ENCODE results near the gene TPCN2.

TPCN2 gene

GRCh38 chr11:69030301-69030700 lies 18.4 kb upstream of the TPCN2 start:
- Histone ChIP-seq H3K4me1 (peaks cover 0 to 13% (median 1%) of the 10 kb centered on the region in 4 donors), H3K4me3 (no peak overlapping the region), H3K36me3 (no peaks in the 10 kb centered on the region), H3K9me3 (no peaks in the 10 kb centered on the region), H3K27ac (peak overlapping the region in 1 of 2 donors; percentile 37), H3K27me3 (no peaks in the 10 kb centered on the region)
- TF ChIP-seq, protein P1, sequence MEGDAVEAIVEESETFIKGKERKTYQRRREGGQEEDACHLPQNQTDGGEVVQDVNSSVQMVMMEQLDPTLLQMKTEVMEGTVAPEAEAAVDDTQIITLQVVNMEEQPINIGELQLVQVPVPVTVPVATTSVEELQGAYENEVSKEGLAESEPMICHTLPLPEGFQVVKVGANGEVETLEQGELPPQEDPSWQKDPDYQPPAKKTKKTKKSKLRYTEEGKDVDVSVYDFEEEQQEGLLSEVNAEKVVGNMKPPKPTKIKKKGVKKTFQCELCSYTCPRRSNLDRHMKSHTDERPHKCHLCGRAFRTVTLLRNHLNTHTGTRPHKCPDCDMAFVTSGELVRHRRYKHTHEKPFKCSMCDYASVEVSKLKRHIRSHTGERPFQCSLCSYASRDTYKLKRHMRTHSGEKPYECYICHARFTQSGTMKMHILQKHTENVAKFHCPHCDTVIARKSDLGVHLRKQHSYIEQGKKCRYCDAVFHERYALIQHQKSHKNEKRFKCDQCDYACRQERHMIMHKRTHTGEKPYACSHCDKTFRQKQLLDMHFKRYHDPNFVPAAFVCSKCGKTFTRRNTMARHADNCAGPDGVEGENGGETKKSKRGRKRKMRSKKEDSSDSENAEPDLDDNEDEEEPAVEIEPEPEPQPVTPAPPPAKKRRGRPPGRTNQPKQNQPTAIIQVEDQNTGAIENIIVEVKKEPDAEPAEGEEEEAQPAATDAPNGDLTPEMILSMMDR (IDR thresholded peaks at IDR 0.05): no peak
- no peak for DNase-seq
- intact Hi-C loops (cut with DNase I; ENCODE audit: low total_unique reads): no loop called here

DNA sequence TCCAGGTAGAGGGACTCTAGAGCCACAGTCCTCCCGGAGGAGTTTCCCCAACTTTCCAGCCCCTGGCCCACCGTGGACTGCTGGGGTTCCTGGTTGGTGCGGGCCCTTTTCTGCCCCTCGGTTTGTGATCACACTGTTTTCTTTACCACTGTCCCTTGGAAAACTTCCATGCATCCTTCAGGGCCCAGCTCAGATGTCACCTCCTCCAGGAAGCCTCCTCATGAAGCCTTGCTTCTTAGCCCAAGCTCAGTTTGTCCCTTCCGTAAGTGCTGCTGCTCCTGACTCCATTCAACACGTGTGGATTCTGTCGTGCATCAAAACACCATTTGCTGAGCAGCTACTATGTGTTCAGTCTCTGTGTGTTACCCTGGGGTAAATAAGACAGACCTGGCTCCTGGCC lies 15.9 kb upstream of the TPCN2 start:
- intact Hi-C loops (cut with DNase I; ENCODE audit: low total_unique reads): no loop called here
- TF ChIP-seq, protein P1 (IDR thresholded peaks at IDR 0.05): no peak
- no peaks in the 10 kb centered on the region for H3K9me3 ChIP-seq

DNA sequence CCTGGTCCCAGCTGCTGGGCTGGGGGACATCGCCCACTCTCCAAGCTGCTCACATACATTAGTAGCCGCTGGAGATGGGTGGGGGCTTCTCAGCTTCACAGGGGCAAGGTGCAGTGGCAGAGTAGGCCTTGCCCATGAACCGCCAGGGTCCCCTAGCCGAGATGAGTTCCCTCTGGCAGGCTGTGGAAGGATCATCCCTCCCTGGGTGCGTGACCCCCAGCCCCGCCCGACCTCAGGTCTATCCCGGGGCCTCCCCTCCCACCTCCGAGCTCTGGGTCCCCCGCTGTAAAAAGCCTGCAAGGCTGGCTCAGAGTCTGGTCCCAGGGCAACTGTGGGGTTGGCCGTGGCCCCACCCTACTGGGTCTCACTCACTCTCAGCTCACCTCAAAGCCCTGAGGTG lies 15.3 kb upstream of the TPCN2 start:
- Histone ChIP-seq H3K4me3 (no peak overlapping the region), H3K27me3 (peaks cover 0 to 2% of the 10 kb centered on the region in 2 donors), H3K27ac (peak overlapping the region; percentile 75 to 82), H3K9me3 (no peaks in the 10 kb centered on the region), H3K4me1 (peaks cover 0 to 36% (median 13%) of the 10 kb centered on the region in 4 donors), H3K36me3 (no peaks in the 10 kb centered on the region)
- DNase-seq: no peak
- TF ChIP-seq, protein P1 (IDR thresholded peaks at IDR 0.05): no peak
- intact Hi-C loops (cut with DNase I; ENCODE audit: low total_unique reads): no loop called here

More for the DNA sequence above, 15.9 kb upstream of the TPCN2 start:
- Histone ChIP-seq H3K27me3 (peaks cover 0 to 2% of the 10 kb centered on the region in 2 donors), H3K27ac (no peak overlapping the region), H3K36me3 (no peaks in the 10 kb centered on the region), H3K4me3 (no peak overlapping the region), H3K4me1 (peaks cover 0 to 36% (median 13%) of the 10 kb centered on the region in 4 donors)
- no peak for DNase-seq

GRCh38 chr11:69034123-69034867 lies 14.4 kb upstream of the TPCN2 start:
- no peak overlapping the region for H3K4me3 ChIP-seq
- H3K4me1 ChIP-seq: peaks cover 0 to 36% (median 13%) of the 10 kb centered on the region in 4 donors
- intact Hi-C loops (cut with DNase I; ENCODE audit: low total_unique reads): no loop called here
- peak overlapping the region; percentile 75 to 82 for H3K27ac ChIP-seq
- no peaks in the 10 kb centered on the region for H3K36me3 ChIP-seq
- DNase-seq: no peak
- TF ChIP-seq, protein P1 (IDR thresholded peaks at IDR 0.05): no peak
- no peaks in the 10 kb centered on the region for H3K9me3 ChIP-seq
- H3K27me3 ChIP-seq: peaks cover 0 to 2% of the 10 kb centered on the region in 2 donors

DNA sequence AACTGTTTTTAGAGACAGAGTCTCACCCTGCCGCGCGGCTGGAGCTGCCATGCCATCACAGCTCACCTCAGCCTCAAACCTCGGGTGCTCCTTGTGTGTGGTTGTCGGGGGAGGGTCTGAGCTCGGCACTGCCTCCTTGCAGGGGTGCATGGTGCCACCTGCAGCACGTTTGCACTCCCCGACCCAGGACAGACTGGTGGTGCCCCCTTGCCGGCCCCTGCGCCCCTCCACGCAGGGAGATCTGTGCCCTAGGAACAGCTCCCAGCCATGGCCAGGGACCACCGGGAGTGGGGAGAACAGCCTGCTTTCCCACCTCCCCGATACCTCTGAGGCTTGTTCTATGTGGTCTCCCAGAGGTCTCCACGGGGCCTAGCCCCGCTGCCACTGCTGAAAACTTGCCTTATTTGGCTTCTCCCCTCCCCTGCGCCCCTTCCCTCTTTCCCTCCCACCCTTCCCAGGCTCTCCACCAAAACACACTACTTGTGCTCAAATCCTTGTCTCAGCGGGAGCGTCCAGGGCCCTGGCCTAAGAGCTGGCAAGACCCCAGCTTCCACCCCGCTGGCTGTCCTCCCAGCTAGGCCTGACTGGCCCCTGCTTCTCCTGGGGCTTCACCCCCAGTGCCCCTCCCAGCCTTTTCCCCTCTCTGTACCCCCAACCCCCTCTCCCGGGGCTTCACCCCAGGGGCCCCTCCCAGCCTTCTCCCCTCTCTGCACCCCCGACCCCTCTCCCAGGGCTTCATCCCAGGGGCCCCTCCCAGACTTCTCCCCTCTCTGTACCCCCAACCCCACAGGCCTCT lies 13.4 kb upstream of the TPCN2 start:
- peak overlapping the region; percentile 75 to 82 for H3K27ac ChIP-seq
- TF ChIP-seq, protein P1 (IDR thresholded peaks at IDR 0.05): no peak
- H3K4me3 ChIP-seq: no peak overlapping the region
- peaks cover 0 to 36% (median 13%) of the 10 kb centered on the region in 4 donors for H3K4me1 ChIP-seq
- peaks cover 0 to 2% of the 10 kb centered on the region in 2 donors for H3K27me3 ChIP-seq
- peak; percentile 56 to 81 for DNase-seq
- no peaks in the 10 kb centered on the region for H3K36me3 ChIP-seq
- intact Hi-C loops (cut with DNase I; ENCODE audit: low total_unique reads): no loop called here
- no peaks in the 10 kb centered on the region for H3K9me3 ChIP-seq

Measured in tibial artery (tissue), 4 donors.